SK-N-MC (cell line): Measurements from ENCODE around the gene KCNG2.

Source experiments
- EZH2 ChIP-seq: fragments of 200-600 bp; sonication (generic); IDR thresholded peaks from one replicate; pipeline ENCODE4 v1.6.1; 2017; ENCODE audit warnings: antibody characterized with exemption
- POLR2AphosphoS5 ChIP-seq: IDR thresholded peaks from 2 replicates; pipeline ENCODE4 v1.6.1; 2012; ENCODE audit warnings: mild to moderate bottlenecking, low read depth, low read length, borderline replicate concordance

DNA sequence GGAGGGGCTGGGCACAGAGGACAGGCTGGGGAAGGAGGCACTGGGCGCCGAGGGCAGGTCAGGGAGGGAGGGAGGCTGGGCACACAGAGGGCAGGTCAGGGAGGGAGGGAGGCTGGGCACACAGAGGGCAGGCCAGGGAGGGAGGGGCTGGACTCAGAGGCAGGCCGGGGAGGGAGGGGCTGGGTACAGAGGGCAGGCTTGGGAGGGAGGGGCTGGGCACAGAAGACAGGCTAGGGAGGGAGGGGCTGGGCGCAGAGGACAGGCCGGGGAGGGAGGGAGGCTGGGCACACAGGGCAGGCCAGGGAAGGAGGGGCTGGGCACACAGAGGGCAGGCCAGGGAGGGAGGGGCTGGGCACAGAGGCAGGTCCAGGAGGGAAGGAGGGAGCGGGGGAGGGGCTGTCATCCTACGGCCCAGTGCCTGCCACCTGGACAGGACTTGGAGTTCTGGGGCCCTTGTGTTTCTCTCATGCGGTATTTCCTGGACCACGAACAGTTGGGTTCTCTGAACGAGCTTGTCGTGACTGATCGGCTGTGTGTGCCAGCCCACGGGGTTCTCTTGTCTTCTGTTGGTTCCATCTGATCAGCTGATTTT is 46.7 kb upstream of the KCNG2 start:
- no peak for TF ChIP-seq POLR2AphosphoS5
- TF ChIP-seq EZH2: no peak
